ENCODE results near the gene ZBTB8A. TPM values are rescaled to one million over a fixed set of nuclear protein-coding genes. Genes with fewer than 3 reads are reported as not detected.
A peak's percentile ranks its signal among the peaks of the same experiment; 100 is the strongest.

ZBTB8A gene
- total and polyA plus RNA-seq, 2 of the 8 experiments (the other 6 are each of a cell fraction or from before 2014, with no cell fraction given) = 2.9 to 10.4 TPM

- DNase-seq (ENCODE audit: low read depth in 1 of 2, low spot score in 2 of 2) = no peak
- no peaks in the 10 kb centered on the region for H3K9me3 ChIP-seq (ENCODE audit: insufficient read depth in 2 of 2, low read depth in 1 of 2, low read length in 1 of 2)
- H3K18ac ChIP-seq (ENCODE audit: extremely low read depth, low read length) = no peak overlapping the region
- ChIA-PET POLR2A (ENCODE audit: partially characterized antibody) (interaction anchor here (0.6 to 1.7 kb wide), 8 partner anchors 10 to 235 kb away, joined by 3 to 6 read pairs (median 4); partner anchors contain the start of gene RBBP4), CTCF (ENCODE audit: partially characterized antibody) (interaction anchor here (0.8 to 1.9 kb wide), 3 partner anchors 13 to 142 kb away, joined by 3 to 7 read pairs (median 6); no protein-coding TSS in a partner anchor)
- peak overlapping the region; percentile 55 for H2BK120ac ChIP-seq (replicated peaks; ENCODE audit: low read depth, low read length)
- H3K4ac ChIP-seq (replicated peaks; ENCODE audit: insufficient read length, low read depth, low read length) = peak overlapping the region; percentile 32
- TF ChIP-seq JUN (IDR thresholded peaks at IDR 0.05; ENCODE audit: low read depth, low read length) (no peak), SIN3A (conservative IDR thresholded peaks at IDR 0.05 in 1 of 2, IDR thresholded peaks at IDR 0.05 in 1 of 2; ENCODE audit: low read depth in 1 of 2, low read length in 2 of 2) (0 out of 4 replicates have a peak, but pooled peaks of 1 of the 2 experiments have one; percentile 40), SAP30 (IDR thresholded peaks at IDR 0.05; ENCODE audit: insufficient read depth, insufficient replicate concordance, low read length) (no peak), BCL11A (IDR thresholded peaks at IDR 0.05; ENCODE audit: low read depth in 2 of 2, low read length in 2 of 2) (no peak), BRCA1 (IDR thresholded peaks at IDR 0.05; ENCODE audit: low read depth, low read length) (no peak), SIRT6 (IDR thresholded peaks at IDR 0.05; ENCODE audit: low read length) (no peak), KDM5A (IDR thresholded peaks at IDR 0.05; ENCODE audit: low read length) (no peak), YY1 (IDR thresholded peaks at IDR 0.05; ENCODE audit: low read depth, low read length) (no peak)
- peaks cover 8 to 21% (median 17%) of the 10 kb centered on the region in 4 experiments for H3K4me1 ChIP-seq (replicated peaks in 1 of 4; ENCODE audit: control insufficient read depth in 3 of 4, insufficient read depth in 4 of 4, low read length in 3 of 4)
- H3K36me3 ChIP-seq (ENCODE audit: control insufficient read depth in 2 of 4, insufficient read depth in 4 of 4, low read length in 3 of 4) = peaks cover 0 to 32% (median 3%) of the 10 kb centered on the region in 4 experiments; a peak in 5 of 8 replicates
- no peak overlapping the region for H4K8ac ChIP-seq (ENCODE audit: extremely low read depth, insufficient read depth, low read length)
- H3K9ac ChIP-seq (replicated peaks in 1 of 4; ENCODE audit: extremely low read depth in 1 of 4, low read depth in 3 of 4, low read length in 3 of 4) = peak overlapping the region in 1 of 4 experiments; percentile 40; a peak in 1 of 7 replicates
- 0 out of 2 replicates have a peak overlapping the region, but pooled peaks have one; percentile 13 for H2BK20ac ChIP-seq (ENCODE audit: low read length)
- H4K20me1 ChIP-seq (replicated peaks in 1 of 2; ENCODE audit: control insufficient read depth in 1 of 2, insufficient read depth in 2 of 2, low read length in 2 of 2) = no peaks in the 10 kb centered on the region
- no peak overlapping the region; the same call in 1 of the 2 replicates for H2BK5ac ChIP-seq (ENCODE audit: low read depth, low read length)
- peak overlapping the region in 1 of 4 experiments; percentile 8; a peak in 1 of 8 replicates for H3K4me3 ChIP-seq (ENCODE audit: extremely low read depth in 1 of 4, insufficient read depth in 2 of 4, low read depth in 3 of 4, low read length in 4 of 4)
- peaks cover 2% of the 10 kb centered on the region; the same call in 1 of the 2 replicates for H3K23me2 ChIP-seq (ENCODE audit: low read depth, low read length)
- peak overlapping the region; percentile 43 to 56 for H3K4me2 ChIP-seq (ENCODE audit: insufficient read depth in 1 of 2, low read depth in 2 of 2, low read length in 2 of 2)
- no peak overlapping the region for H4K91ac ChIP-seq (replicated peaks; ENCODE audit: insufficient read length, low read length)
- H3K79me2 ChIP-seq (ENCODE audit: control insufficient read depth in 1 of 2, insufficient read depth in 2 of 2, low read length in 2 of 2) = peaks cover 0 to 21% of the 10 kb centered on the region in 2 experiments; a peak in 2 of 4 replicates
- no peak overlapping the region for H2BK15ac ChIP-seq (ENCODE audit: low read length)
- H3K56ac ChIP-seq (replicated peaks; ENCODE audit: insufficient read length, low read depth, low read length) = no peak overlapping the region
- no peak overlapping the region for H3K23ac ChIP-seq (ENCODE audit: insufficient read length)
- no peaks in the 10 kb centered on the region for H3K27me3 ChIP-seq (replicated peaks in 1 of 4; ENCODE audit: control insufficient read depth in 3 of 4, extremely low read depth in 1 of 4, insufficient read depth in 3 of 4, low read length in 3 of 4)
- no peak overlapping the region for H3K27ac ChIP-seq (ENCODE audit: low read depth, low read length)
- FAIRE-seq = no peak
- no peak overlapping the region for H2BK12ac ChIP-seq (ENCODE audit: low read depth, low read length)
- no peaks in the 10 kb centered on the region; the same call in 1 of the 2 replicates for H3K79me1 ChIP-seq (ENCODE audit: low read depth, low read length)
- no peak overlapping the region for H3K14ac ChIP-seq (ENCODE audit: insufficient read length)
- no peak overlapping the region for H2AFZ ChIP-seq (ENCODE audit: low read length)
- H4K5ac ChIP-seq (ENCODE audit: insufficient read length, low read depth, low read length) = no peak overlapping the region
- H2AK5ac ChIP-seq (ENCODE audit: low read depth, low read length) = no peak overlapping the region
- WGBS, 2 experiments (ENCODE audit: extremely low coverage in 1 of 2, insufficient coverage in 1 of 2, insufficient read length in 1 of 2, insufficient replicate concordance in 2 of 2, low coverage in 1 of 2, low lambda C conversion rate in 2 of 2, missing lambda C conversion rate in 1 of 2) = 48% methylated on average over 2 of the region's 2 CpGs; no CpG with 5 or more reads in 1 of the 2 experiments
These were observed 93.6 kb downstream of the ZBTB8A start for GRCh38 chr1:32632829-32633228.
